Lower leg skin (tissue), 4 donors: ENCODE measurements around the gene TAAR5. TPM values are rescaled to one million over a fixed set of nuclear protein-coding genes. Genes with fewer than 3 reads are reported as not detected.

Experiments used
- DNase-seq, 2 donors: peaks; one replicate each; pipeline ENCODE4 v3.0.0-alpha.2; 2019; ENCODE audit warnings: low spot score in 2 of 2
- H3K4me3 ChIP-seq: fragments of 200-600 bp; sonication (generic); 2 replicates; pipeline ENCODE4 v1.5.1; 2017; ENCODE audit warnings: mild to moderate bottlenecking, low read depth; ENCODE audit not compliant: poor library complexity, severe bottlenecking
- CTCF ChIP-seq, 3 donors: fragments of 450-650 bp; IDR thresholded peaks; one replicate each; pipeline ENCODE4 v1.5.1; 2016; ENCODE audit warnings: antibody characterized with exemption in 3 of 3, mild to moderate bottlenecking in 3 of 3, moderate library complexity in 2 of 3
- POLR2A ChIP-seq, 2 donors: fragments of 450-650 bp; IDR thresholded peaks; one replicate each; pipeline ENCODE4 v1.6.1; 2016 to 2017; ENCODE audit warnings: antibody characterized with exemption in 2 of 2, mild to moderate bottlenecking in 1 of 2, moderate library complexity in 1 of 2
- WGBS, 2 donors: methylation state at CpG; one replicate each; pipeline ENCODE4 v1.1.5; 2018; 5-methylcytosine and 5-hydroxymethylcytosine counted together
- intact Hi-C: fragments of 100-400 bp; cut with DNase I; formaldehyde crosslinking; loops from one replicate; pipeline ENCODE4 v1.15.0; 2023; ENCODE audit warnings: low total_unique reads
- total RNA-seq, 4 donors: library from RNA; depleted of rRNA; stranded (reverse); fragments of >200 nt; gene quantifications; one replicate each; pipeline ENCODE4 v1.1.0, GENCODE V29; 2016

TAAR5 gene
- total RNA-seq, 4 donors from 2014 or later, result not detected

- intact Hi-C loops, result no loop called here
- TF ChIP-seq CTCF (IDR thresholded peaks at IDR 0.05), result no peak
- no peak for TF ChIP-seq POLR2A (IDR thresholded peaks at IDR 0.05)
- WGBS, 2 donors, result 84 to 93% methylated on average over 4 of the region's 4 CpGs
Measured at GRCh38 chr6:132548746-132549463, 40.6 kb downstream of the TAAR5 start.

GRCh38 chr6:132544826-132545225 is 44.7 kb downstream of the TAAR5 start:
- no peak overlapping the region for H3K4me3 ChIP-seq
- no peak for TF ChIP-seq CTCF (IDR thresholded peaks at IDR 0.05)
- TF ChIP-seq POLR2A (IDR thresholded peaks at IDR 0.05), result no peak

More at GRCh38 chr6:132548746-132549463, 40.6 kb downstream of the TAAR5 start:
- DNase-seq, result no peak
- H3K4me3 ChIP-seq, result no peak overlapping the region

More at GRCh38 chr6:132544826-132545225, 44.7 kb downstream of the TAAR5 start:
- no peak for DNase-seq
- intact Hi-C loops, result no loop called here

Other genes starting within 250 kb of the TAAR5 start
- gene MOXD1, start 188.3 kb downstream of the TAAR5 start, total RNA-seq, result 10 to 100 TPM; 12.8 to 17.8 (median 13.9) TPM
- 10 to 100 TPM; 30.1 to 48.2 (median 33.3) TPM for gene STX7, start 76.6 kb downstream of the TAAR5 start, total RNA-seq
- not detected for gene TAAR9, start 51.5 kb downstream of the TAAR5 start, total RNA-seq
- not detected for gene TAAR8, start 37.1 kb downstream of the TAAR5 start, total RNA-seq
- not detected for gene TAAR6, start 19.4 kb downstream of the TAAR5 start, total RNA-seq
- not detected for gene TAAR2, start 34.5 kb upstream of the TAAR5 start, total RNA-seq
- not detected for gene TAAR1, start 69.4 kb upstream of the TAAR5 start, total RNA-seq
- 1 to 10 TPM in 1 of 4 donors, under 1 TPM in 2, not detected in 1; 0.15 to 1.4 (median 0.23) TPM for gene VNN1, start 124.3 kb upstream of the TAAR5 start, total RNA-seq
- 1 to 10 TPM in 1 of 4 donors, under 1 TPM in 1, not detected in 2; 0.76 to 8.9 TPM for gene VNN2, start 168.2 kb upstream of the TAAR5 start, total RNA-seq
- gene SLC18B1, start 208.9 kb upstream of the TAAR5 start, total RNA-seq, result 1 to 10 TPM; 5.2 to 8.0 (median 7.2) TPM
- 1,000 to 10,000 TPM; 1,538 to 3,275 (median 2,471) TPM for gene RPS12, start 224.8 kb upstream of the TAAR5 start, total RNA-seq